ENCODE data around the gene MUC20. TPM values are rescaled to one million over a fixed set of nuclear protein-coding genes. Genes with fewer than 3 reads are reported as not detected.

Gene MUC20
- total RNA-seq, 1 experiment from 2014 or later: not detected

- no peak overlapping the region for H3K27ac ChIP-seq (ENCODE audit: low read length)
- ChIA-PET CTCF (no interaction called here), POLR2A (no interaction called here)
- no peak for TF ChIP-seq CTCF (IDR thresholded peaks at IDR 0.05)
- intact Hi-C loops (cut with micrococcal nuclease; ENCODE audit: unreplicated experiment) (no loop called here), in situ Hi-C loops (cut with HindIII; ENCODE audit: low pct_unique_long_range_greater_than_20kb, low sequenced_read_pairs) (no loop called here)
- no peak for ATAC-seq
- 0 out of 2 replicates have a peak, but pooled peaks cover 2% of the 10 kb centered on the region for H3K27me3 ChIP-seq (ENCODE audit: control insufficient read depth, insufficient read depth, low read length)
- DNase-seq (ENCODE audit: low read depth, low spot score): no peak
- no peak overlapping the region for H3K4me3 ChIP-seq (ENCODE audit: low read depth in 2 of 2, low read length in 2 of 2)
- H3K36me3 ChIP-seq (ENCODE audit: control insufficient read depth, insufficient read depth, low read length): no peaks in the 10 kb centered on the region
- H3K4me1 ChIP-seq (ENCODE audit: control insufficient read depth, insufficient read depth, low read length): no peaks in the 10 kb centered on the region; the same call in 1 of the 2 replicates
- no peaks in the 10 kb centered on the region for H3K9me3 ChIP-seq (ENCODE audit: control insufficient read depth, insufficient read depth, low read depth, low read length)
- BruUV-seq (replicated peaks): no TSS peak
Observed at GRCh38 chr3:195754906-195755305, 34.1 kb downstream of the MUC20 start.

DNA sequence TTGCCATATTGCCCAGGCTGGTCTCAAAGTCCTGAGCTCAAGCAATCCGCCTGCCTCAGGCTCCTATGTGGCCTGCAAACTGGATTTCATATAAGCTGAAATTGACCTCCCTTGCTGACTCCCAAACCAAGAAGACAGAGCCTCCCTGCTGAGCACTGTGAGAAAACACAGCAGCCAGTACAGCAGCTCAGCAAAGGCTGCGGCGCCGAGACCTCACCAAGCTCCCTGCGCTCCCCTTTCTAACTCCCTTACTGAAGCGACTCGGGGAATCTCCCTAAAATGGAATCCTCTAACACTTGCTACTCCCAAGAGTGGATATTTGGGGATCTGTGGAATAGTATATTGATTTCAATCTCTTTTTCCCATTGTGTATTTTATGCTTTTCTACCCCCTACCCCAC is 34.6 kb downstream of the MUC20 start:
- ChIA-PET CTCF (no interaction called here), POLR2A (no interaction called here)
- in situ Hi-C loops (cut with HindIII; ENCODE audit: low pct_unique_long_range_greater_than_20kb, low sequenced_read_pairs): no loop called here
- no peak for TF ChIP-seq POLR2AphosphoS5 (IDR thresholded peaks at IDR 0.05; ENCODE audit: low read depth, low read length)
- TF ChIP-seq CTCF (IDR thresholded peaks at IDR 0.05): no peak
- no peak for TF ChIP-seq TCF7L2 (IDR thresholded peaks at IDR 0.05; ENCODE audit: low read depth, low read length)
- TF ChIP-seq REST (IDR thresholded peaks at IDR 0.05; ENCODE audit: insufficient read depth in 1 of 2, low read depth in 2 of 2, low read length in 1 of 2): no peak
- no peak for TF ChIP-seq SIN3A (IDR thresholded peaks at IDR 0.05; ENCODE audit: borderline replicate concordance, insufficient read depth, low read depth, low read length)
- intact Hi-C loops (cut with micrococcal nuclease; ENCODE audit: unreplicated experiment): no loop called here
- Histone ChIP-seq H3K4me1 (ENCODE audit: control insufficient read depth, insufficient read depth, low read length) (no peaks in the 10 kb centered on the region; the same call in 1 of the 2 replicates), H3K4me3 (ENCODE audit: low read depth in 2 of 2, low read length in 2 of 2) (no peak overlapping the region), H3K9me3 (ENCODE audit: control insufficient read depth, insufficient read depth, low read depth, low read length) (no peaks in the 10 kb centered on the region), H3K27ac (ENCODE audit: low read length) (no peak overlapping the region), H3K27me3 (ENCODE audit: control insufficient read depth, insufficient read depth, low read length) (0 out of 2 replicates have a peak, but pooled peaks cover 2% of the 10 kb centered on the region), H3K36me3 (ENCODE audit: control insufficient read depth, insufficient read depth, low read length) (no peaks in the 10 kb centered on the region)
- no peak for ATAC-seq
- DNase-seq (ENCODE audit: low read depth, low spot score): no peak
- BruUV-seq (replicated peaks): no TSS peak
